ENCODE measurements around the gene PUDP.
"Not testable (repeated sequence)": the region's sequence is repeated elsewhere in the genome, so short reads cannot be mapped to it uniquely, and the experiment has no call there.

The PUDP gene

GRCh38 chrX:7100022-7100421, 47.9 kb downstream of the PUDP start:
- no peak overlapping the region for H3K27ac ChIP-seq (ENCODE audit: low read depth, low read length, poor library complexity, severe bottlenecking)
- H3K9me2 ChIP-seq (ENCODE audit: low read depth, low read length), result no peaks in the 10 kb centered on the region
- no peaks in the 10 kb centered on the region for H3F3A ChIP-seq (ENCODE audit: insufficient read depth, low read length)
- peaks cover 5% of the 10 kb centered on the region for H3K4me1 ChIP-seq (ENCODE audit: insufficient read depth, low read length, severe bottlenecking)
- no peaks in the 10 kb centered on the region for H3K27me3 ChIP-seq (ENCODE audit: insufficient read depth, low read length)
- H3K9me3 ChIP-seq (ENCODE audit: low read length), result no peaks in the 10 kb centered on the region
- H4K20me1 ChIP-seq (ENCODE audit: insufficient read depth, low read length), result no peaks in the 10 kb centered on the region
- no peak overlapping the region for H2AFZ ChIP-seq (ENCODE audit: low read length)
- H3K79me2 ChIP-seq (ENCODE audit: insufficient read depth, low read length), result 0 out of 2 replicates have a peak, but pooled peaks cover 9% of the 10 kb centered on the region
- no peak overlapping the region for H3K4me3 ChIP-seq (ENCODE audit: low read depth, low read length, poor library complexity, severe bottlenecking)
- no peak for TF ChIP-seq CTCF (IDR thresholded peaks at IDR 0.05; ENCODE audit: low read length)
- no peak for TF ChIP-seq EZH2 (IDR thresholded peaks at IDR 0.05; ENCODE audit: borderline replicate concordance, low read length)
- H3K36me3 ChIP-seq (ENCODE audit: insufficient read depth, low read length), result peaks cover 39% of the 10 kb centered on the region
- H3K4me2 ChIP-seq (ENCODE audit: low read length), result no peak overlapping the region
- no peak overlapping the region for H3K9ac ChIP-seq (ENCODE audit: low read length)

GRCh38 chrX:7095657-7096056, 52.3 kb downstream of the PUDP start:
- H2AFZ ChIP-seq (ENCODE audit: low read length); H3K27me3 ChIP-seq (ENCODE audit: insufficient read depth, low read length); H3K4me2 ChIP-seq (ENCODE audit: low read length); H3F3A ChIP-seq (ENCODE audit: insufficient read depth, low read length); H3K79me2 ChIP-seq (ENCODE audit: insufficient read depth, low read length); H3K27ac ChIP-seq (ENCODE audit: low read depth, low read length, poor library complexity, severe bottlenecking); H3K9ac ChIP-seq (ENCODE audit: low read length); H3K4me3 ChIP-seq (ENCODE audit: low read depth, low read length, poor library complexity, severe bottlenecking); H4K20me1 ChIP-seq (ENCODE audit: insufficient read depth, low read length); H3K9me3 ChIP-seq (ENCODE audit: low read length); H3K9me2 ChIP-seq (ENCODE audit: low read depth, low read length): not testable (repeated sequence)
- peaks cover 19% of the 10 kb centered on the region; the same call in 1 of the 2 replicates for H3K36me3 ChIP-seq (ENCODE audit: insufficient read depth, low read length)
- H3K4me1 ChIP-seq (ENCODE audit: insufficient read depth, low read length, severe bottlenecking), result peaks cover 33% of the 10 kb centered on the region

- H3K4me3 ChIP-seq (ENCODE audit: low read depth, low read length, poor library complexity, severe bottlenecking), result no peak overlapping the region
- TF ChIP-seq CTCF (IDR thresholded peaks at IDR 0.05; ENCODE audit: low read length) (no peak), EZH2 (IDR thresholded peaks at IDR 0.05; ENCODE audit: borderline replicate concordance, low read length) (no peak)
- no peaks in the 10 kb centered on the region for H4K20me1 ChIP-seq (ENCODE audit: insufficient read depth, low read length)
- H3K9ac ChIP-seq (ENCODE audit: low read length), result peak overlapping the region; percentile 19; the same call in 1 of the 2 replicates
- H3K4me2 ChIP-seq (ENCODE audit: low read length), result peak overlapping the region; percentile 42; the same call in 1 of the 2 replicates
- 0 out of 2 replicates have a peak, but pooled peaks cover 2% of the 10 kb centered on the region for H3K79me2 ChIP-seq (ENCODE audit: insufficient read depth, low read length)
- no peak overlapping the region for H2AFZ ChIP-seq (ENCODE audit: low read length)
- no peaks in the 10 kb centered on the region for H3K9me3 ChIP-seq (ENCODE audit: low read length)
- H3F3A ChIP-seq (ENCODE audit: insufficient read depth, low read length), result no peaks in the 10 kb centered on the region
- H3K27me3 ChIP-seq (ENCODE audit: insufficient read depth, low read length), result no peaks in the 10 kb centered on the region
- peaks cover 57% of the 10 kb centered on the region for H3K4me1 ChIP-seq (ENCODE audit: insufficient read depth, low read length, severe bottlenecking)
- H3K9me2 ChIP-seq (ENCODE audit: low read depth, low read length), result no peaks in the 10 kb centered on the region
- peak overlapping the region; percentile 99 for H3K27ac ChIP-seq (ENCODE audit: low read depth, low read length, poor library complexity, severe bottlenecking)
- H3K36me3 ChIP-seq (ENCODE audit: insufficient read depth, low read length), result peaks cover 19% of the 10 kb centered on the region; the same call in 1 of the 2 replicates
Measured at GRCh38 chrX:7093305-7093704, 54.6 kb downstream of the PUDP start.

GRCh38 chrX:7092543-7092942, 55.4 kb downstream of the PUDP start:
- no peaks in the 10 kb centered on the region for H3F3A ChIP-seq (ENCODE audit: insufficient read depth, low read length)
- no peaks in the 10 kb centered on the region for H3K9me3 ChIP-seq (ENCODE audit: low read length)
- H3K27me3 ChIP-seq (ENCODE audit: insufficient read depth, low read length), result no peaks in the 10 kb centered on the region
- peak overlapping the region; percentile 99 for H3K27ac ChIP-seq (ENCODE audit: low read depth, low read length, poor library complexity, severe bottlenecking)
- TF ChIP-seq CTCF (IDR thresholded peaks at IDR 0.05; ENCODE audit: low read length) (no peak), EZH2 (IDR thresholded peaks at IDR 0.05; ENCODE audit: borderline replicate concordance, low read length) (no peak)
- H3K9me2 ChIP-seq (ENCODE audit: low read depth, low read length), result no peaks in the 10 kb centered on the region
- peaks cover 64% of the 10 kb centered on the region for H3K4me1 ChIP-seq (ENCODE audit: insufficient read depth, low read length, severe bottlenecking)
- no peak overlapping the region for H3K4me3 ChIP-seq (ENCODE audit: low read depth, low read length, poor library complexity, severe bottlenecking)
- peaks cover 12% of the 10 kb centered on the region; the same call in 1 of the 2 replicates for H3K36me3 ChIP-seq (ENCODE audit: insufficient read depth, low read length)
- peak overlapping the region; percentile 42; the same call in 1 of the 2 replicates for H3K4me2 ChIP-seq (ENCODE audit: low read length)
- no peaks in the 10 kb centered on the region for H4K20me1 ChIP-seq (ENCODE audit: insufficient read depth, low read length)
- 0 out of 2 replicates have a peak, but pooled peaks cover 2% of the 10 kb centered on the region for H3K79me2 ChIP-seq (ENCODE audit: insufficient read depth, low read length)
- no peak overlapping the region; the same call in 1 of the 2 replicates for H3K9ac ChIP-seq (ENCODE audit: low read length)
- H2AFZ ChIP-seq (ENCODE audit: low read length), result no peak overlapping the region

All from OCI-LY1 (cell line).